GM18508 (cell line): ENCODE data around the gene GHRHR.

Source experiments
- ATAC-seq: cut with Tn5 transposase; IDR thresholded peaks from one replicate; pipeline ENCODE4 v1.9.1; 2021; ENCODE audit warnings: moderate number of reproducible peaks; ENCODE audit not compliant: insufficient read depth, unreplicated experiment

The GHRHR gene

GRCh38 chr7:30963842-30964241, at the start of gene GHRHR:
TSS of gene GHRHR (plus strand) at chr7:30963953. CDS start at chr7:30964069, 116 bp downstream.
- no peak for ATAC-seq

- ATAC-seq = no peak
These were observed 49.2 kb upstream of the GHRHR start for GRCh38 chr7:30914596-30914995.

- no peak for ATAC-seq
These were observed 48.6 kb upstream of the GHRHR start for GRCh38 chr7:30915005-30915601.

- ATAC-seq = no peak
These were observed 48.0 kb upstream of the GHRHR start for GRCh38 chr7:30915751-30916150.

GRCh38 chr7:30916255-30916654, 47.5 kb upstream of the GHRHR start:
- ATAC-seq = no peak

GRCh38 chr7:30916767-30917166, 47.0 kb upstream of the GHRHR start:
- no peak for ATAC-seq

- no peak for ATAC-seq
These were observed 46.4 kb upstream of the GHRHR start for GRCh38 chr7:30917216-30917893.

- ATAC-seq = no peak
These were observed 45.1 kb upstream of the GHRHR start for GRCh38 chr7:30918676-30919075.

- no peak for ATAC-seq
These were observed 43.7 kb upstream of the GHRHR start for GRCh38 chr7:30920021-30920583.

- no peak for ATAC-seq
These were observed 42.9 kb upstream of the GHRHR start for GRCh38 chr7:30920584-30921539.

GRCh38 chr7:30921540-30922401, 42.0 kb upstream of the GHRHR start:
- ATAC-seq = no peak

GRCh38 chr7:30922596-30922995, 41.2 kb upstream of the GHRHR start:
- no peak for ATAC-seq

GRCh38 chr7:30923009-30923773, 40.6 kb upstream of the GHRHR start:
- ATAC-seq = no peak

GRCh38 chr7:30923774-30924413, 39.9 kb upstream of the GHRHR start:
- no peak for ATAC-seq

- ATAC-seq = no peak
These were observed 39.1 kb upstream of the GHRHR start for GRCh38 chr7:30924624-30925023.

- no peak for ATAC-seq
These were observed 38.6 kb upstream of the GHRHR start for GRCh38 chr7:30925117-30925516.

GRCh38 chr7:30925913-30926312, 37.8 kb upstream of the GHRHR start:
- ATAC-seq = no peak

GRCh38 chr7:30926313-30926712, 37.4 kb upstream of the GHRHR start:
- no peak for ATAC-seq

- ATAC-seq = no peak
These were observed 36.7 kb upstream of the GHRHR start for GRCh38 chr7:30927040-30927439.
